HepG2 (cell line): ENCODE results near the gene FAM193A. TPM values are rescaled to one million over a fixed set of nuclear protein-coding genes. Genes with fewer than 3 reads are reported as not detected.

Experiments
- ETS1 ChIP-seq: sonication (generic); formaldehyde crosslinking; IDR thresholded peaks from 2 replicates; pipeline ENCODE4 v1.4.0; 2020; ENCODE audit warnings: missing genetic modification reagents
- GMEB1 ChIP-seq: sonication (generic); formaldehyde crosslinking; IDR thresholded peaks from 2 replicates; pipeline ENCODE4 v1.5.1; 2020; ENCODE audit warnings: missing genetic modification reagents, mild to moderate bottlenecking, borderline replicate concordance
- HOXD1 ChIP-seq: sonication (generic); formaldehyde crosslinking; IDR thresholded peaks from 2 replicates; pipeline ENCODE4 v1.5.0; 2020; ENCODE audit warnings: missing genetic modification reagents
- NR2C2 ChIP-seq: sonication (generic); formaldehyde crosslinking; IDR thresholded peaks from 2 replicates; pipeline ENCODE4 v1.4.0; 2020; ENCODE audit warnings: missing genetic modification reagents, mild to moderate bottlenecking, moderate library complexity, borderline replicate concordance
- PTBP1 ChIP-seq: fragments of 200-400 bp; formaldehyde crosslinking; IDR thresholded peaks from 2 replicates; pipeline ENCODE4 v1.6.1; 2018; ENCODE audit warnings: low read length, low read depth; ENCODE audit not compliant: poor library complexity, severe bottlenecking
- RERE ChIP-seq: IDR thresholded peaks from 2 replicates; pipeline ENCODE4 v1.6.1; 2016; ENCODE audit warnings: low read depth, missing genetic modification reagents, missing compliant biosample characterization
- SIN3A ChIP-seq: IDR thresholded peaks from 2 replicates; pipeline ENCODE4 v1.6.1; 2011; ENCODE audit warnings: low read depth, mild to moderate bottlenecking, control low read depth, low read length, borderline replicate concordance
- ZBTB37 ChIP-seq: sonication (generic); formaldehyde crosslinking; IDR thresholded peaks from 2 replicates; pipeline ENCODE4 v1.4.0; 2020; ENCODE audit warnings: mild to moderate bottlenecking, missing genetic modification reagents
- ZBTB7A ChIP-seq: sonication (generic); formaldehyde crosslinking; IDR thresholded peaks from 2 replicates; pipeline ENCODE4 v1.8.0; 2022; ENCODE audit warnings: mild to moderate bottlenecking, missing genetic modification reagents
- ZFYVE20 ChIP-seq: sonication (generic); formaldehyde crosslinking; IDR thresholded peaks from 2 replicates; pipeline ENCODE4 v1.8.0; 2023; ENCODE audit warnings: low read depth, mild to moderate bottlenecking, moderate library complexity, missing genetic modification reagents, borderline replicate concordance
- ZNF367 ChIP-seq: sonication (generic); formaldehyde crosslinking; IDR thresholded peaks from 2 replicates; pipeline ENCODE4 v1.4.0; 2020; ENCODE audit warnings: missing genetic modification reagents, borderline replicate concordance
- ZNF713 ChIP-seq: sonication (generic); formaldehyde crosslinking; IDR thresholded peaks from 2 replicates; pipeline ENCODE4 v1.4.0; 2020; ENCODE audit warnings: mild to moderate bottlenecking, missing genetic modification reagents
- ZNF747 ChIP-seq: sonication (generic); formaldehyde crosslinking; IDR thresholded peaks from 2 replicates; pipeline ENCODE4 v1.8.1; 2023; ENCODE audit warnings: missing genetic modification reagents, mild to moderate bottlenecking, borderline replicate concordance
- ZNF776 ChIP-seq: sonication (generic); formaldehyde crosslinking; IDR thresholded peaks from 2 replicates; pipeline ENCODE4 v1.4.0; 2020; ENCODE audit warnings: mild to moderate bottlenecking, missing genetic modification reagents
- polyA plus RNA-seq, 8 experiments: library from polyadenylated mRNA; depleted of rRNA in 3 of 8; stranded (reverse) in 7 of 8; unstranded in 1 of 8; fragments of >200 nt; fragmentation: Illumina TruSeq in 4 of 8; extraction: Trizol in 4 of 8; gene quantifications; 2 replicates each; pipeline versions ENCODE4 v1.2.1 to v1.2.3, GENCODE V29; 2011 to 2016; ENCODE audit warnings: low read depth in 4 of 8, missing spikeins in 1 of 8, mixed read lengths in 1 of 8; ENCODE audit not compliant: insufficient read depth in 1 of 8
- total RNA-seq, 5 experiments: library from RNA; depleted of rRNA; stranded (reverse); fragments of >200 nt; fragmentation: Illumina TruSeq; extraction: Trizol; gene quantifications; 2 replicates each; pipeline ENCODE4 v1.2.3, GENCODE V29; 2016; ENCODE audit warnings: low read depth in 1 of 5
- TF ChIP-seq, protein P1 (sequence below): sonication (generic); formaldehyde crosslinking; IDR thresholded peaks from 2 replicates; pipeline ENCODE4 v1.4.0; 2020; ENCODE audit warnings: missing genetic modification reagents, borderline replicate concordance

Gene FAM193A
- total and polyA plus RNA-seq, 2 of the 13 experiments (the other 11 are each of a cell fraction or from before 2014, with no cell fraction given) = 5.7 to 8.7 TPM

- TF ChIP-seq RERE (CRISPR knock-in tag) (no peak), PTBP1 (no peak), ETS1 (CRISPR knock-in tag) (no peak), ZBTB37 (CRISPR knock-in tag) (no peak), SIN3A (no peak), ZNF776 (CRISPR knock-in tag) (no peak), ZBTB7A (CRISPR knock-in tag) (no peak), ZNF367 (no peak), GMEB1 (CRISPR knock-in tag) (peak; percentile 96), ZNF713 (CRISPR knock-in tag) (no peak), ZFYVE20 (CRISPR knock-in tag) (no peak), ZNF747 (CRISPR knock-in tag) (no peak), HOXD1 (CRISPR knock-in tag) (no peak), NR2C2 (CRISPR knock-in tag) (peak; percentile 87)
- TF ChIP-seq, protein P1, sequence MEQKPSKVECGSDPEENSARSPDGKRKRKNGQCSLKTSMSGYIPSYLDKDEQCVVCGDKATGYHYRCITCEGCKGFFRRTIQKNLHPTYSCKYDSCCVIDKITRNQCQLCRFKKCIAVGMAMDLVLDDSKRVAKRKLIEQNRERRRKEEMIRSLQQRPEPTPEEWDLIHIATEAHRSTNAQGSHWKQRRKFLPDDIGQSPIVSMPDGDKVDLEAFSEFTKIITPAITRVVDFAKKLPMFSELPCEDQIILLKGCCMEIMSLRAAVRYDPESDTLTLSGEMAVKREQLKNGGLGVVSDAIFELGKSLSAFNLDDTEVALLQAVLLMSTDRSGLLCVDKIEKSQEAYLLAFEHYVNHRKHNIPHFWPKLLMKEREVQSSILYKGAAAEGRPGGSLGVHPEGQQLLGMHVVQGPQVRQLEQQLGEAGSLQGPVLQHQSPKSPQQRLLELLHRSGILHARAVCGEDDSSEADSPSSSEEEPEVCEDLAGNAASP = no peak
Observed at GRCh38 chr4:2536193-2537010, at the start of gene FAM193A (continued).
